Right hindlimb (tissue), 1 donor: Measurements from ENCODE around the gene XPNPEP3.
"Not testable (repeated sequence)": the region's sequence is repeated elsewhere in the genome, so short reads cannot be mapped to it uniquely, and the experiment has no call there.

Experiments
- DNase-seq: peaks from one replicate; pipeline ENCODE4 v3.0.0-alpha.2; 2018

The XPNPEP3 gene

DNA sequence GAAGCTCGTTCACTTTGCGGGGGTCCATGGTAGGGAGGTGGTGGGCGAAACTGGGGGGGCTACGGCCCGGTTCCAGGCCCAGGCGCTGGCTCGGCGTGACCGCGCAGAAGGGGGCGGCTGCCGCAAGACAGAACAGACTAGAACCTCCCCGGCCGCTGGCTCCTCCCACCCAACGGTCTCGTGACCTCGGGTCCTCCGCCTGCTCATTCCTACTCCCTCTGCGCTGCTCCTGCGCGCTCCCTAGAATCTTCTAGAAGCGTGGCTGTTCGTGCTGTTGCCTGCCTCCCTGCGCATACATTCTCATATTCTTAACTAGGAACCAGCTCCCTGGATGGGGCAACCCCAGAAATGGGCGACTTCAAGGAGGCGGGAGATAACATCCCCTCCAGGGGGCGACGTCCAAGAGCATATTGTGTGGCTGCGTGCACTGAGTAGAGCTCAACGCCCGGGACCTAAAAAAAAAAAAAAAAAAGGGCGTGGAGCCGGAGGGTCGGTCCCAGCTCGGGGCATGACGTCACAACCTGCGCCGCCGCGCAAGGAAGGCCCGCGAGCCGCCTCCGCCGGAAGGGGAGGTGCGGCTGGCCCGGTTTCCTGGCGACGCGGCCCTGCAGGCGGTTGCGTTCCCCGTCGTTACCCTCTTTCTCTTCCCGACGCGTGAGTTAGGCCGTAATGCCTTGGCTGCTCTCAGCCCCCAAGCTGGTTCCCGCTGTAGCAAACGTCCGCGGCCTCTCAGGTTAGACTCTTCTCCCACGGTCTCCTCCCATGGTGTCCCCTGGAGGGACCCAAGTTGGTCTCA lies at the start of gene XPNPEP3, which contains the start of gene ST13:
XPNPEP3 (plus strand) TSS at position 636 of the 796 bp plus-strand sequence; CDS start at position 670, 34 bp downstream.
ST13 (minus strand) TSS at position 127 of the 796 bp plus-strand sequence; CDS start at position 28, 99 bp downstream.
- peak; percentile 98 for DNase-seq

DNA sequence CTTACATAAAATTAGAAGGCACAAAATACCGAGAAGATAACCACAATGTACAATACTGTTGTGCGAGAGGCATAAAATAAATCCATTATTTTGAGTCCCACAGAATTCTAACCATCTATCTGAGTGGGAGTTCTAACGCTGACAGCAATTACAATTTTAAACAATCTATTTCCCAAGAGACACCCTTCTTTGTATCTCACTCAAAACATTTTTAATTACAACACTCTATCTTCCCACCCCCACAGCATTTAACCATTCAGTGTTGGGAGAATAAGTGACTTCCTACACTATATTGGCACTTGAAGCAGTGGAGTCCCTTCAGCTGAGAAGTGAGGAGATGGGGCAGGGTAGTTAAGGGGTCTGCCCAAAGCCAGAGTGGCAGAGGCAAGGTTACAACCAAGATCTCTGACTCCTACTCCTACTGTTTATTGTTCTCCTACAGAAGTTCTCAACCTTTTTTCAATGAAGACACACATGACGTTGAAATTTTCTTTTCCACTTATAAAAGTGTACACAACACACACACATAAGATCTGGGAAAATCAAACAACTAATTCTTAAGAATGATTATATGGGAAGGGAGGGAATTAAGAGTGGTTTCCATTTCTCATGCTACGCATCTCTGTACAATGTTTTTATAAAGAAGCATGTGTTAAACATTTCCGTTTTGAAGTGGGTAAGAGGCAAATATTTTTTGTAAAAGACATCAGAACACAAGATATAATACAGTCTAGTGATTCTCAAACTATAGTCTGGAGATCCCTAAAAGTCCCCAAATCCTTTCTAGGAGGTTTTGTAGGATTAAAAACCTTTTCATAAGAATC lies 48.7 kb upstream of the XPNPEP3 start:
- no peak for DNase-seq

DNA sequence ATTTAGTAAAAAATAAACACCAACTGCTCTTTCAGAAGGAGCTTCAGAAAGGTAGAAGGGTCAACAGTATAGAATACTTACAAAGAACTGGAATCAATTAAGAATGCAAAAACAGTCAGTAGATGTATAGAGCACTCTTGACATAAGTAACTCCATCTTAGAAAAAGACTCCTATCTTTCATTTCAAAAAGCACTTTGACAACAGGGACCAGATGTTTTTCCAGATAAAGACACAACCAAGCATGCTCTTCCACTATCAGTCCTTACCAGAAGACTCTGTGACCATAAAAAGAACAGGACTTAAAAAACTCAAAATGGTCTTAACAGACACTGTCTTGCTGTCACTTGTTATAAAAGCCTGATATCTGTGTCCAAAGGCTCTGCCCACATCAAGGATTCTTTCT lies 43.0 kb upstream of the XPNPEP3 start:
- no peak for DNase-seq

DNA sequence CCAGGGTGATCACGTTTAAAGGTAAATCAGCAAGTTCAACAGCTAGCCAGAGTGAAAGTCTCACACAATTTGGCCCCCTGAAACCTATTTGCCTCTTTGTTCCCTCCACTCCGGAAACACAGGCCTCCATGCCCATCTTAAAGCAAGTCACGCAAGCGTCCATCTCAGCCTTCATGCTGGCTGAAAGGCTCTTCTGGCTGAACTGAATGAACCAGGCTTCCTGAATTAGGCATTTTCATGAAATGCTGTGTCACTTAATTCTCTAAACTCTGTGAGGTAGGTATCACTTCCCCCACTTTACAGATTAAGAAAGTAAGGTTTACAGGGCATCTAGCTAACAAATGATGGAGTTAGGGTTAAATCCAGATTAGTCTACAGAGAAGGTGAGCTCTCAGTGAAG lies 39.2 kb upstream of the XPNPEP3 start:
- DNase-seq: no peak

DNA sequence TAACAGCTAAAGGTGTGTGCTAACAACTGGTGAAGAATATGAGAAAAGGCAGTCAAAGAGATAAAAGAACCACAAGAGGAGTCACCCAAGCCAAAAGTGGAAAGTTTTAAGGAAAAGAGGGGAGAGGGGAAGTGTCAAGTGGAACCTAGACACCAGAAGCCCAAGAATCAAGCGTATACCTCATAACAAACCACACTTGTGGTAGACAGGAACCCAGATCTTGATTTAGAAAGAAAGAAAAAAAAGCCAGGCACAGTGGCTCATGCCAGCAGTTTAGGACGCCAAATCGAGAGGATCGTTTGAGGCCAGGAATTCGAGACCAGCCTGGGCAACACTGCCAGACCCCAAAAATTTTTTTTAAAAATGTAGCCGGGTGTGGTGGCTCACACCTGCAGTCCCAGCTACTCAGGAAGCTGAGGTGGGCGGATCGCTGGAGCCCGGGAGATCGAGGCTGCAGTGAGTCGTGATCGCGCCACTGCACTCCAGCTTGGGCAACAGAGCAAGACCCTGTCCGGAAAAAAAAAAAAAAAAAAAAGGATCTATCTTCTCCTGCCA lies 38.7 kb upstream of the XPNPEP3 start:
- no peak for DNase-seq

DNA sequence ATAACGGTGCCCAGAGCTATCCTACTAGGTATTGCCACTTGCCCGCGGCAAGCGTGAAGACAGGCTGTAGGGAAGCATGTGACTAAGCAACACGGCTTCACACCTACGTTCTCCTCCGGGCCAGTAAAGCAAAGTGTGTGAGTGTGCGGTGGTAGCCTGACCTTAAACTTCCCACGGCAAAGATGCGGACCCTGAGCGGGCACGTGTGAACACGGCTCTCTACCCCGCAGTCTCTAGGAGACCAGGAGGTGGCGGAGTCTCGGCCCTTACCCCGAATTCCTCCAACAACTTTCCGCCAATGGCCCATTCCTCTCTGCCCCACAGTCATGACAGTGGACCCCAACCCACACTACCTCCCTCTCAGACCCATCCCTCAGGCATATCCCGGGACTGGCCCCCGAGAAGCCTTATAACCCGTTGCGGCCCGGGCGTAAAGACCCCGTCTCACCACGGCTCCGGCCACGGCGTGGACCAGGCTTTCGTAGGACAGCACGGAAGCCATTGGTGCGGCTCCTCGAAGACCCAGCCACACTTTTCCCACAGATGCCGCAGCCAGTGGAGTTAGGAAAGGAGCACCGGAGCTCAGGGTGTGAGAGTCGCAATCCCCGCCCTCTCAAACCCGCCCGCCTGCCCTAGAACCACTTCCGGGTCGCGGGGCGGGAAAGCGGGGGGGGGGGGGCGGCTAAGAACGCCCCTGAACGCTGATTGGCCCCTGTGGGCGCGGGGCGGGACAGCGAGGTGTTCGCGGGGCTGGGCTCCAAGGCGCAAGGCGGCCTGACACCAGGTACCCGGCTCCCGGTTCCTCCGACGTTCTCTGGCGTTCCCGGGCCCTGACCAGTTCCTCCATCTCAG lies 38.0 kb upstream of the XPNPEP3 start, which contains the start of gene SLC25A17:
SLC25A17 (minus strand) TSS at position 600 of the 852 bp plus-strand sequence; CDS start at position 502, 98 bp downstream.
- peak; percentile 95 for DNase-seq

DNA sequence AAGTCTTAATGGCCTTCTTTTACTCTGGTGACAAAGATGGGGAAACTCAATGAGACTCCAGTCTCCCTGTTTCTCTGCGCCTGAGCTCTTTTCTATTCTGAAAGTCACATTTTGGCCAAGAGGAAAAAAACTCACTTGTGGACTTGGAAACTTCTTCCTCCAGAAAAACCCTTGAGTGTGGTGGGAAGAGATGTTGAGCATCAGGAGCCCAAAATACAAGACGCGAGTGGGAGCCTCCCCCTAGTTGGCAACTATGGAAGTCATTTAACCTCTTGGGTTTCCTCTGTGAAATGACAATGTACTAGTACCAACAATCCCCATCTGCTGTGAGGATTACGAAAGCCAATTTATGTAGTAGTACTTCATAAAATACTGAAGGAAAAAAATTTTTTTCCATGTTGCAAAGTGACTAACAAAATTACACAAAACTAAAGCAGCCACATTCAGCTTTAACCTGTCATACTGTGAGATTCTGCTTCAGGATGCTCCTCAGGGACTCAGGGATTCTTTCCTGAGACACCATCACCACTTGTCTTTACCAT lies 37.3 kb upstream of the XPNPEP3 start:
- DNase-seq: no peak

DNA sequence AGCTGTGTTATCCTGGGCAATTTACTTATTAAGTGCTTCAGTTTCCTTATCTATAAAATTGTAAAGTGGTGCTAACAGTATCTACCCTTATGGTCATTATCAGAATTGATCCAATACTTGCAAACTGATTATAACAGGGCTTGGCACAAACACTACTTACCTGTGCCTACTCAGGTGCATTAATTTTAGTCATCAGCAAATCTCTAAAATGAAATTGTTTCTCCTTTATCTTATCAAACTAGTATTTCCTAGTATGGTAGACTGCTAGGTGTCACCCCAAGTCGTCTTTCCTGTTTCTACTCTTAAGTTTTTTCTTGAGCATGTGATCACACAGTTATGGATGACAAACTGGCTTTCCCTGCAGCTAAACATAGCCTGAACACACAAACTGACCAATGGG lies 33.5 kb upstream of the XPNPEP3 start:
- DNase-seq: no peak

DNA sequence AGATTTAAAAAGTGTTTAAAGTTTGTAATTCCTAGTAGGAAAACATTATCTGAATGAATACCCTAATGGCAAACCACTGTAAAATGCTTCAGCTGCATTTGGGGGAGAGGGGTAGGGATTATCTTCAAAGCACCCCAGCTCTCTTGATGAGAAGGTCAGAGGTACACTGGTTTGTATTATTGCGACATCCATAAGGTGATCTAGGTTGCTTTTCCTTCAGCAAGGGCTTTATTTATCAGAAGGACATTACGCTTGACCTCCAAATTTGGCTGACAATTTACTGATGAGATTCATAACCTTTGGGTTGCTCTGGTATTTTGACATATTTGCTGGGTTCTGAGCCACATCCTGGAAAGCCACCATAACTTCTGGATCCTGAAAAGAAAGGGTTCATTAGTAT lies 30.7 kb upstream of the XPNPEP3 start:
- DNase-seq: not testable (repeated sequence)

DNA sequence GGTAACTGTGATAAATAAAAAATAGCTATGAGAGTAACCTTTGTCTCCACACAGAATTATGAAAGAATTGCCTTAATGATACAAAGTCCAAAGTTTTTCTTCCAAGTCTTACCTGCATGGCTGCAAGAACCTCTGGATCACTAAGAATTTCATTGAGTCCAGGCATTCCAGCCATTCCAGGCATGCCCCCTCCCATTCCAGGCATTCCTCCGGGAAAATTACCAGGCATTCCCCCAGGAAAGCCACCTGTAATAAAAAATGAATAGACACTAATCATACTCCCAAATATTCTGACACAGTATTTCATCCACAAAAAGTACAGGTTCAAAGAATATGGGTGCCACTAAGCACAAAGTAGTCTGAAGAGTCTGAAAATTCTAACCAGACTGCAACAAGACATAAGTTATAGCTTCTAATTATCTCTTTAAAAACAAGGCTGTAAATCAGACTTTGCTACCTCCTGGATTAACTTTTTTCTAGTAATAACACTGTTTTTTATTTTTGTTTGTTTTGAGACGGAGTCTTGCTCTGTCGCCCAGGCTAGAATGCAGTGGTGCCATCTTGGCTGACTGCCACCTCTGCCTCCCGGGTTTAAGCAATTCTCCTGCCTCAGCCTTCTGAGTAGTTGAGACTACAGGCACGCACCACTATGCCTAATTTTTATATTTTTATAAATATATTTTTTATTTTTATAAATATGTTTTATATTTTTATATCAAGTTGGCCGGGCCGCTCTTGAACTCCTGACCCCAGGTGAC lies 29.8 kb upstream of the XPNPEP3 start:
- DNase-seq: no peak

DNA sequence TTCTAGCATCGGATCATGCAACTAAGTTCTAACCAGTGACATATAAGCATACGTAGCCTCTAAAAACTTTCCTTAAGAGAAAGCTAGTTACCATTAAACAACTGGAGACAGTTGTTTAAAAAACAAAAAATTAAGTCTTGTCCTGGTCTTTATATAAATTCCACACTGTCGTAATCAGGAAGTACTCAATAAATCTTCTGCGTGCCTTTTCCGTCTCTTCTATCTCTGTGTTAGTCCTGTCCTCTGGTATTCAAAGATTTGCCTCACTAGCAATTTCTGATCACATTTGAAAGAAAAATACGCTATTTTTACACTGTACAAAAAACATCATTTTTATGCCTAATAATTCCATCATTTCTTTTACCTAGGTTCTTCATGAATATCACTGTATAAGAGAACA lies 27.8 kb upstream of the XPNPEP3 start:
- DNase-seq: no peak

DNA sequence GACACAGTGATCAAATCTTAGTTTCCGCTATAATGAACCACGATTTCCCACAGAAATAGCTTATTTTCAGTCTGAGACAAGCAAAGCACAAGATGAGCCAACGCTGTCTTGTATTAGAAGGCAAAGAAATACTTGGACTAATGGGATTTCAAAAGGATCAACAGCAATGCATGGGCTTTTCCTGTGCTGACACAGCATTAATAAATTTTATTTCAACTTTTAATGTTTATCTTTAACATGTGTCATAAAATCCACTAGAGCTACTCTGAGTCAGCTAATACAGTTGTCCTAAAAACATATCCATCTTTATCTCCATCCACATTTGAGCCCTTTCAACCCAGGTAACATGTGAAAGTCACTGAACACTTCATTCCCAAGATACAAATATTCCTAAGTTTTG lies 22.3 kb upstream of the XPNPEP3 start:
- DNase-seq: no peak

DNA sequence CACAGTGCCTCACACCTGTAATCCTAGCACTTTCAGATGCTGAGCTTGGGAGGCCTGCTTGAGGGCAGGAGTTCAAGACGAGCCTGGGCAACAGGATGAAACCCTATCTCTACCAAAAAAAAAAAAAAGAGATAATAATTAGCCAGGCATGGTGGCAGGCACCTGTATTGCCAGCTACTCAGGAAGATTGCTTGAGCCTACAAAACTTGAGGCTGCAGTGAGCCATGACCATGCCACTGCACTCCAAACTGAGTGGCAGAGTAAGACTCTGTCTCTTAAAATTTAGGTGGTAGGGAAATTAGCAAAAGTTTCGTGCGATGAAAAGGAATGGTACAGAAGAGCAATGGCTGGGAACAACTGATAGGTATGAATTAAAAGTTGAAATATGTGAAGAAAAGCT lies 18.5 kb upstream of the XPNPEP3 start:
- DNase-seq: no peak

DNA sequence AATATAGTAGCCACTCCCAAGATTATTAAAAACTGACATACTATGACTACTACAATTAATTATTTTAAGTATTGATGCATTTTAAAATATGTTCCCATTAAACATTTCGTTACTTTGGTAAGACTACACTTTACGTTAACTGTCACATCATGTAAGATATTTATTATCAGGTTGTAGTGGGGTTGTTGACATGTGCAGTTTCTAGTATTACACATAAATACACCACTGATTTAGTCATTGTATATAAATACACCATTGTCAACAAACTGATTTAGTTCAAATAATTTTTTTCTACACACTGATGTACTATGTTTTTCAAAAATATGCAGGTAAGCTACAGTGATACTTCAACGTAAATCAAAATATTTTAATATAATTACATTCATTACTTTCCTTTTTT lies 12.0 kb upstream of the XPNPEP3 start:
- no peak for DNase-seq

DNA sequence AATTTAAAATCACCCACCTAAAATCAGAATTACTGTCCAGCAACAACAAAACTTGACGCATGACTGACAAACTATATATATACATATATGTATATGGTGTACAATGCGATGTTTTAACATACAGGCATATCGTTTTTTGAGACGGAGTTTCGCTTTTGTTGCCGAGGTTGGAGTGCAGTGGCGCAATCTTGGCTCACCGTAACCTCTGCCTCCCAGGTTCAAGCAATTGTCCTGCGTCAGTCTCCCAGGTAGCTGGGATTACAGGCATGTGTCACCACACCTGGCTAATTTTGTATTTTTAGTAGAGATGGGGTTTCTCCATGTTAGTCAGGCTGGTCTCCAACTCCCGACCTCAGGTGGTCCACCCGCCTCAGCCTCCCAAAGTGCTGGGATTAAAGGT lies 11.1 kb upstream of the XPNPEP3 start:
- not testable (repeated sequence) for DNase-seq

DNA sequence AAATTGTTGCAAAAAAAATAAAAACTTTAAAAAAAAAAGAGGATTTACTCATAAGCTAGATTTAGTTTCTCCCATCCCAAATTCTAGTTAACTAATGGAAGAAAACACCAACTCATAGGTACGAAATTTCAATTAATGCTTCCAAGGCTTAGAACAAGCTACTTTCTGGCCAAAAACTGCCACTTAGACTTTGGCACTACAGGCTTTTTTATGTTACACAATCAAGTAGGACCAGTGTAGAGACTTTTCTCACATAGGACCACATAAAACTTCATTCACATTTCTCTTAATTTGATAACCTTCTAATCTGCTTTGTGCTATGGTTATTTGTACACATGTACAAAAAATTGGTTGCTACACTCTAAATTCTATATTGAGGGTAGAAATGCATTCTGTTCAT lies 3.6 kb upstream of the XPNPEP3 start:
- DNase-seq: no peak

DNA sequence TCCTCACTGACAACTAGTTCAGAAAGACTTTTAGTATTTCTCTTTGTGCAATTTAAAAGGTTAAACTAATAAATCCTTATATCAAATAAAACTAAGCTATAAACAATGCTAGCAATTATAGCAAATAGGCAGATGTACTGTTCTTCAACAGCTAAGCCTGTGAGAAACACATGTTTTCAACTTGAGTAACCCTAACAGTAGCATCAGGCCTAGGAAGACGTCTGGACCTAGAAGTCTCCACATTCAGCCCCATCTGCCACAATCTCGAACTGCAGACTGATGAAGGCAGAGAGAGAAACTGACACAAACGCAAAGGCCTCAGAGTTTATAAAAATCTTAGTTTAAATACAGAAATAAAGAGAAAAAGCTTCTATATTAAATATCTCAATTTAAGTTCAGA lies 3.0 kb upstream of the XPNPEP3 start:
- no peak for DNase-seq

DNA sequence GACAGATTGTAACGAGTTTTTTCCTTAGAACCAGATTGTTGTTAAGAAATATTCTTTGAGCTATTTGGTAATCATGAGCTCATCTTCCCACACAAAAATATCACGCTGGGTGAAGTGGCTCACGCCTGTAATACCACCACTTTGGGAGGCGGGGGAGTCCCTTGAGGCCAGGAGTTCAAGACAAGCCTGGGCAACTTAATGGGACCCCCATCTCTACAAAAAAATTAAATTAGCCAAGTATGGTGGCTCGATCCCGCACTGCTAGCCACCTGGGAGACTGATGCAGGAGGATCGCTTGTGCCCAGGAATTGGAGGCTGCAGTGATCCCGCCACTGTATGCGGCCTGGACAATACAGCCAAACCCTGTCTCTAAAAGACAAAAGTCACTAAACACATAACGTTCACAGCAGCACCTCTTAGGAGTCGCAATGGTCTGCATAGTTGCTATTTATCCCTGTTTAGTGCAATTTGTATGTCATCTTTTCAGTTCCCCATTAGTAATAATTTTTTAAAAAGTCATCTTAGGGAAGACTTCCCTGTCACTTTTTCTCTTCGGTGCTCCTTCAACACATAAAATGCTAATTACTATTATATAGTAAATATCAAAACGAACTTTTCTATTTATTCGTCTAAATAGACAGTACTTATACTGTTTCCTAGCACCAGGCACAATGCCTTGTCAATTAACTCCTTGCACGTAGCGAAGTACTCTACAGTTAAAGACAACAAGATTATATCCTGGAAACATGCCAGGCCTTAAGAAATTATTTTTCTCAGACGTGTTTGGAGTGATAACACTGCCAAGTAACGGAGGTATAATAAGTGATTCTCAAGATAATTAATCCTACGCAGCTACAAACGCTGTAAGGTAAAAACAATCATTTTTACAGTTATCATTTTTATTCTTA lies 1.6 kb upstream of the XPNPEP3 start:
- DNase-seq: no peak

DNA sequence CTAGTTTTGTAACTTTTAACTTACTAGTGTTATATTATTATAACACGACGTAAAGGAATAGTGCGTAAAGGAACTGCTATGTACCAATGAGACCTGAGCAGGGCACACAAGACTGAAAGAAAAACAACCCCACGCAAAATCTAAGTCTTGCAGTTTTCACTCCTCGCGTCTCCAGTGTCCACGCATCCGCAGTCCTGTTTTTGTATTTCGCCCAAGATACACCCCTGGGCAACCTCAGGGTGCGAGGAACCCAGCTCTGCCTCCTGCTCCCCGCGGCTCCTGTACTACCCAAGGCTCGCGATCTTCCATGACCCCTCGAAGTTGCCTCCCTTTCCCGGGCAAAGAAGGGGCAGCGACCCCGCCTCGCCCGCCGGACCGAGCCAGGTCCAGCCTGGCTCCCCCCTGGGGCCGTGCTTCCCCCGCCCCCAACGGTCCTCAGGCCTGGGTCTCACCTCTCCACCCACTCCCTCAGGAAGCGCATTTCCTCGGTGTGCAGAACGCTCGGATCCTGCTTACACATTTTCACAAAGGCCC lies 902 bp upstream of the XPNPEP3 start:
- no peak for DNase-seq

DNA sequence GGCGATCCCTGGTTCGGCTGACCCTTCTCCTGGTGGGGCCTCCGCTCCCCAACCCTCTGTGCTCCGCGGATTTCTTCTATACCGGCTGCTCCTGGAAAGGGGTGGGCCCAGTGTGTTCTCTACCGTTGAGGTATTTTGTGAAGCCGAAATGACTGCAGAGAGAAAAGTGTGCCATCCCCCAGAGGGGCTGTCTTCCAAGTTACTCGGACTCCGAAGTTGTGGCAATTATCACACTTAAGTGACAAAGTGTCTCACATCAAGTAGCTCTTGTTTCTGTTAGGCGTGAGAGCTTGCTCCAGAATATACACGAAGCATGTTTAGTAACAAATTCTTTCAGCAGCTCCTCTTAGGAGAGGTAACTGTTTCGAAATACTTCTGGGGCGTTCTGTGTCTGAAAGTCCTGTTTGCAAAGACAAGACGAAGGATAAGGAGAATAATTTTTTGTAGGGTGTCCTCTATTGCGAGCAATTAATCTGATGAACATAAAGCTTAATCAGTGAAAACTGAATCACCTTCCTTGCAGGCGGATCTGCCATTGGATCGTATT lies 434 bp downstream of the XPNPEP3 start:
- DNase-seq: no peak
